ENCODE results near the gene UBE2R2.
"Not testable (repeated sequence)": the region's sequence is repeated elsewhere in the genome, so short reads cannot be mapped to it uniquely, and the experiment has no call there.

UBE2R2 gene

DNA sequence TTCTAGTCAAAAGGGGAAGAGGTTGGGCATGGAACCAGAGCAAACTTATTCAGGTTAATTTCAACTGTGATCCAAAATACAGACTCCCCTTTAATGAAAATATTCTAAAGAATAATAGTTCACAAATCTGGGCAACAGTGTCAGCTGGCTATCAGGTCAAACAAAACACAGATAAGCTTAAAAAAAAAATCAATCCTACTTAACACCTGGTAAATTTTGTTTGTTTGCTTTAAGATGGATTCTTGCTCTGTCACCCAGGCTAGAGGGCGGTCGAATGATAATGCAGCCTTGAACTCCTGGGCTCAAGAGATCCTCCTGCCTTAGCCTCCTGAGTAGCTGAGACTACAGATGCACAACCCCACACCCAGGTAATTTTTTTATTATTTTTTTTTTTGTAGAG, 142.8 kb downstream of the UBE2R2 start:
- H3K4me3 ChIP-seq (ENCODE audit: low read length, poor library complexity, severe bottlenecking): no peak overlapping the region
- no peak overlapping the region for H3K9ac ChIP-seq (ENCODE audit: low read depth, low read length, poor library complexity, severe bottlenecking)
- no peak overlapping the region for H3K4me2 ChIP-seq (ENCODE audit: low read depth, low read length, poor library complexity, severe bottlenecking)
- H3K4me1 ChIP-seq (ENCODE audit: insufficient read depth, low read length, poor library complexity, severe bottlenecking): no peaks in the 10 kb centered on the region
- peaks cover 59% of the 10 kb centered on the region; the same call in 1 of the 2 replicates for H3K36me3 ChIP-seq (ENCODE audit: insufficient read depth, low read length)
- H3K79me2 ChIP-seq (ENCODE audit: insufficient read depth, low read length): no peaks in the 10 kb centered on the region
- no peaks in the 10 kb centered on the region; the same call in 1 of the 2 replicates for H3F3A ChIP-seq (ENCODE audit: low read depth)
- H3K9me3 ChIP-seq (ENCODE audit: insufficient read depth, low read depth, low read length): no peaks in the 10 kb centered on the region
- no peaks in the 10 kb centered on the region for H4K20me1 ChIP-seq (ENCODE audit: insufficient read depth, low read length, poor library complexity, severe bottlenecking)
- no peaks in the 10 kb centered on the region for H3K27me3 ChIP-seq (ENCODE audit: insufficient read depth, low read length, poor library complexity, severe bottlenecking)
- H2AFZ ChIP-seq (ENCODE audit: low read length): no peak overlapping the region
- TF ChIP-seq EZH2phosphoT487 (IDR thresholded peaks at IDR 0.05; ENCODE audit: borderline replicate concordance): no peak
- TF ChIP-seq, protein P1, sequence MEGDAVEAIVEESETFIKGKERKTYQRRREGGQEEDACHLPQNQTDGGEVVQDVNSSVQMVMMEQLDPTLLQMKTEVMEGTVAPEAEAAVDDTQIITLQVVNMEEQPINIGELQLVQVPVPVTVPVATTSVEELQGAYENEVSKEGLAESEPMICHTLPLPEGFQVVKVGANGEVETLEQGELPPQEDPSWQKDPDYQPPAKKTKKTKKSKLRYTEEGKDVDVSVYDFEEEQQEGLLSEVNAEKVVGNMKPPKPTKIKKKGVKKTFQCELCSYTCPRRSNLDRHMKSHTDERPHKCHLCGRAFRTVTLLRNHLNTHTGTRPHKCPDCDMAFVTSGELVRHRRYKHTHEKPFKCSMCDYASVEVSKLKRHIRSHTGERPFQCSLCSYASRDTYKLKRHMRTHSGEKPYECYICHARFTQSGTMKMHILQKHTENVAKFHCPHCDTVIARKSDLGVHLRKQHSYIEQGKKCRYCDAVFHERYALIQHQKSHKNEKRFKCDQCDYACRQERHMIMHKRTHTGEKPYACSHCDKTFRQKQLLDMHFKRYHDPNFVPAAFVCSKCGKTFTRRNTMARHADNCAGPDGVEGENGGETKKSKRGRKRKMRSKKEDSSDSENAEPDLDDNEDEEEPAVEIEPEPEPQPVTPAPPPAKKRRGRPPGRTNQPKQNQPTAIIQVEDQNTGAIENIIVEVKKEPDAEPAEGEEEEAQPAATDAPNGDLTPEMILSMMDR (conservative IDR thresholded peaks at IDR 0.05; ENCODE audit: low read length): no peak
- no peaks in the 10 kb centered on the region for H3K9me2 ChIP-seq (replicated peaks; ENCODE audit: low read depth, low read length)

DNA sequence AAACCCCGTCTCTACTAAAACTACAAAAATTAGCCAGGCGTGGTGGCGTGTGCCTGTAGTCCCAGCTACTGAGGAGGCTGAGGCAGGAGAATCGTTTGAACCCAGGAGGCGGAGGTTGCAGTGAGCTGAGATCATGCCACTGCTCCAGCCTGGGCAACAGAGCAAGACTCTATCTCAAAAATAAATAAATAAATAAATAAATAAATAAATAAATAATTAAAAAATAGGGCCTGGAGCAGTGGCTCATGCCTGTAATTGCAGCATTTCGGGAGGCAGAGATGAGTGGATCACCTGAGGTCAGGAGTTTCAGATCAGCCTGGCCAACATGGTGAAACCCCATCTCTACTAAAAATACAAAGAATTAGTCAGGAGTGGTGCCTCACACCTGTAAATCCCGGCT, 145.5 kb downstream of the UBE2R2 start:
- not testable (repeated sequence) for H3K79me2 ChIP-seq (ENCODE audit: insufficient read depth, low read length); H3K27me3 ChIP-seq (ENCODE audit: insufficient read depth, low read length, poor library complexity, severe bottlenecking); H3K4me3 ChIP-seq (ENCODE audit: low read length, poor library complexity, severe bottlenecking); H2AFZ ChIP-seq (ENCODE audit: low read length); H3K4me2 ChIP-seq (ENCODE audit: low read depth, low read length, poor library complexity, severe bottlenecking); H4K20me1 ChIP-seq (ENCODE audit: insufficient read depth, low read length, poor library complexity, severe bottlenecking); H3K9me2 ChIP-seq (replicated peaks; ENCODE audit: low read depth, low read length); H3K4me1 ChIP-seq (ENCODE audit: insufficient read depth, low read length, poor library complexity, severe bottlenecking); H3K9ac ChIP-seq (ENCODE audit: low read depth, low read length, poor library complexity, severe bottlenecking); H3K9me3 ChIP-seq (ENCODE audit: insufficient read depth, low read depth, low read length); H3F3A ChIP-seq (ENCODE audit: low read depth)
- H3K36me3 ChIP-seq (ENCODE audit: insufficient read depth, low read length): peaks cover 48% of the 10 kb centered on the region; the same call in 1 of the 2 replicates

DNA sequence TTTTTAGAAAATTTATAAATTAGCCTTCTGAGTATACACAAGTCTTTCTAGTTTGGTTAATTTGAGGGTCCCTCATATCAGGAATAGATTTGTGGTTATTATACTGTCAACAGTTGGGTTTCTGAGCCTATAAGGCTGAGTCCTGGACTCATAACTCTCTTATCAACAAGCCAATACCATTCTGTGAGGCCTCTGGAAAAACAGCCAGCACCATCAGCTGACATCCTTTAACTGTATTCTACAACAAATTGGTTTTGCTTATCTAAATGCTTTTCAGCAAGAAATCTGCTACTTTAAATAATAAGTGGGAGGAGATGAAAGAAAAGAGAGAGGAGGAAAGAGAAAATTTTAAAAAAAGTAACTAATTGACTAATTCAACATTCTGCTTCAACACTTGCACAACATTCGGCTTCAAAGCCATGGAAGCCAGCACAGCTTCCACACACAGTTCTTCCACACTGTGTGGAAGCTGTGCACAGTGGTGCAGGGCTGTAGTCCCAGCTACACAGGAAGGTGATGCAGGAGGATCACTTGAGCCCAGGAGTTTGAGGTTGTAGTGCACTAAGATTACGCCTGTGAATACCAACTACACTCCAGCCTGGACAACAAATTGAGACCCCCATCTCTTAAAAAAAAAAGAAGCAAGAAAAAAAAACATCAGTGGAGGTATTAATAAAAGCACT, 147.3 kb downstream of the UBE2R2 start:
- peaks cover 46% of the 10 kb centered on the region; the same call in 1 of the 2 replicates for H3K36me3 ChIP-seq (ENCODE audit: insufficient read depth, low read length)

More for the DNA sequence above, 147.3 kb downstream of the UBE2R2 start:
- H3K9me2 ChIP-seq (replicated peaks; ENCODE audit: low read depth, low read length): no peaks in the 10 kb centered on the region
- no peaks in the 10 kb centered on the region for H3K79me2 ChIP-seq (ENCODE audit: insufficient read depth, low read length)
- no peaks in the 10 kb centered on the region for H3K4me1 ChIP-seq (ENCODE audit: insufficient read depth, low read length, poor library complexity, severe bottlenecking)
- no peak overlapping the region for H3K4me3 ChIP-seq (ENCODE audit: low read length, poor library complexity, severe bottlenecking)
- H4K20me1 ChIP-seq (ENCODE audit: insufficient read depth, low read length, poor library complexity, severe bottlenecking): no peaks in the 10 kb centered on the region
- no peak overlapping the region for H3K9ac ChIP-seq (ENCODE audit: low read depth, low read length, poor library complexity, severe bottlenecking)
- no peak for TF ChIP-seq EZH2phosphoT487 (IDR thresholded peaks at IDR 0.05; ENCODE audit: borderline replicate concordance)
- TF ChIP-seq, protein P1 (conservative IDR thresholded peaks at IDR 0.05; ENCODE audit: low read length): no peak
- no peak overlapping the region for H2AFZ ChIP-seq (ENCODE audit: low read length)
- H3K4me2 ChIP-seq (ENCODE audit: low read depth, low read length, poor library complexity, severe bottlenecking): no peak overlapping the region
- H3K27me3 ChIP-seq (ENCODE audit: insufficient read depth, low read length, poor library complexity, severe bottlenecking): no peaks in the 10 kb centered on the region
- no peaks in the 10 kb centered on the region for H3K9me3 ChIP-seq (ENCODE audit: insufficient read depth, low read depth, low read length)
- H3F3A ChIP-seq (ENCODE audit: low read depth): no peaks in the 10 kb centered on the region; the same call in 1 of the 2 replicates

All from Loucy (cell line).